AG04449 (cell line): Measurements from ENCODE around the gene USB1.

ENCODE experiments used
- CTCF ChIA-PET: fragments of 350-600 bp; formaldehyde crosslinking; extraction: SDS; loops from one replicate; lab custom pipeline; 2021; ENCODE audit warnings: antibody characterized with exemption; lab: Yijun Ruan, JAX
- POLR2A ChIA-PET: fragments of 400-600, 350-600 bp; formaldehyde crosslinking; extraction: SDS; loops from one replicate; lab custom pipeline; 2020; ENCODE audit warnings: antibody characterized with exemption, inconsistent platforms; lab: Yijun Ruan, JAX
- DNase-seq: peaks from one replicate; pipeline ENCODE4 v3.0.0-alpha.2; 2010; ENCODE audit warnings: low read depth, low spot score
- H3K4me3 ChIP-seq: 2 replicates; pipeline ENCODE4 v1.5.1; 2011; ENCODE audit warnings: low read depth, mild to moderate bottlenecking, control low read depth, low read length
- TF ChIP-seq, protein P1 (sequence below): IDR thresholded peaks from one replicate; pipeline ENCODE4 v1.5.1; 2011; ENCODE audit warnings: mild to moderate bottlenecking, moderate library complexity, low read length, control low read depth, inconsistent platforms; ENCODE audit not compliant: insufficient read depth; ENCODE audit errors: missing control alignments

Gene USB1

DNA sequence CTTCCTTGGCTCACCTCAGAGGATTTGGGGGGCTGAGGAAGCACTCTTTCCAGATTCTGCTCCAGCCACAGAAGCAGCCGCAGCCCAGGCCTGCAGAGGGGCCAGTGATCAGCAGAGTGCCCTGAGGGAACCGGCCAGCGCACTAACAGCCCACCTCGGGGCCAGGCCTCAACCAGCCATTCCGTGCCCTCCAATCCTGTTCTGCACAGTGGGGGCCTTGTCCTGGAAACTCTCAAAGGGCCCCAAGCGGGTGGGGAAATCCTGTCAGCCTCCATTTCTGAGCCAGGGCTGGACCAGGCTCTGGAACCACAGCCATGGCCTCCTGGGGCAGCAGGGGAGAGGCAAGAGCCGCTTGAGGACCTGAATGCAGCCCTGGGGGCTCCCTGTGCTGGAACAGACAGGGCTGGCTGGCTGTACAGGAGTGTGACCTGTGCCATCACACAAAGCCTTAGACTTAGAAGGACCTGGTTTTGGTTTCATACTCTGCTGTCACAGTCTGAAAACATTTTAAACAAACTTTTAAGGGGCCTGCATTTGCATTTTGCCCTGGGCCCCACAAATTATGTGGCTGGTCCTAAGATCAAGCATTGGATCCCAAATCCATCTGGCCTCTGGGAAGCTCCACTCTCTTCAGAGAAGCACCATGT, 40.3 kb upstream of the USB1 start:
- TF ChIP-seq, protein P1, sequence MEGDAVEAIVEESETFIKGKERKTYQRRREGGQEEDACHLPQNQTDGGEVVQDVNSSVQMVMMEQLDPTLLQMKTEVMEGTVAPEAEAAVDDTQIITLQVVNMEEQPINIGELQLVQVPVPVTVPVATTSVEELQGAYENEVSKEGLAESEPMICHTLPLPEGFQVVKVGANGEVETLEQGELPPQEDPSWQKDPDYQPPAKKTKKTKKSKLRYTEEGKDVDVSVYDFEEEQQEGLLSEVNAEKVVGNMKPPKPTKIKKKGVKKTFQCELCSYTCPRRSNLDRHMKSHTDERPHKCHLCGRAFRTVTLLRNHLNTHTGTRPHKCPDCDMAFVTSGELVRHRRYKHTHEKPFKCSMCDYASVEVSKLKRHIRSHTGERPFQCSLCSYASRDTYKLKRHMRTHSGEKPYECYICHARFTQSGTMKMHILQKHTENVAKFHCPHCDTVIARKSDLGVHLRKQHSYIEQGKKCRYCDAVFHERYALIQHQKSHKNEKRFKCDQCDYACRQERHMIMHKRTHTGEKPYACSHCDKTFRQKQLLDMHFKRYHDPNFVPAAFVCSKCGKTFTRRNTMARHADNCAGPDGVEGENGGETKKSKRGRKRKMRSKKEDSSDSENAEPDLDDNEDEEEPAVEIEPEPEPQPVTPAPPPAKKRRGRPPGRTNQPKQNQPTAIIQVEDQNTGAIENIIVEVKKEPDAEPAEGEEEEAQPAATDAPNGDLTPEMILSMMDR: no peak
- no peak for DNase-seq
- POLR2A ChIA-PET: no interaction called here
- no peak overlapping the region for H3K4me3 ChIP-seq
- CTCF ChIA-PET: interaction anchor here (0.6 kb wide), 1 partner anchor 1334 kb away, joined by 3 read pairs; no protein-coding TSS in a partner anchor

DNA sequence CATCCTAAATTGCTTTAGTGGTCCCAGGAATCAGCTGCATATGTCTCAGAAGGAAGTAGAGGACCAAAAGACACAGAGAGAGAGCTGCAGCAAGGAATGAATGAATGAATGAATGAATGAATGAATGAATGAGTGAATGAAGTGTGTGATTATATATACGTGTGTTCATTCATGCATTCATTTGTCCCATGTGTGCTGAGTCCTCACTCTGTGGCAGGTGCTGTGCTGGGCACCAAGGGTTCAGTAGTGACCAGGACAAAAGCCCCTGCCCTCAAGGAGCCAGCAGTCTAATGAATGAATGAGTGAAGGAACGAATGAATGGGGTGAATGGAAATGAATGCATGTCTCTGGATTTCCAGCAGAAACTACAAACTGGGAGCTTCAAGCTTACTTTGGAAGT, 39.7 kb upstream of the USB1 start:
- POLR2A ChIA-PET: no interaction called here
- no peak for DNase-seq
- TF ChIP-seq, protein P1: no peak
- H3K4me3 ChIP-seq: no peak overlapping the region
- CTCF ChIA-PET: no interaction called here

DNA sequence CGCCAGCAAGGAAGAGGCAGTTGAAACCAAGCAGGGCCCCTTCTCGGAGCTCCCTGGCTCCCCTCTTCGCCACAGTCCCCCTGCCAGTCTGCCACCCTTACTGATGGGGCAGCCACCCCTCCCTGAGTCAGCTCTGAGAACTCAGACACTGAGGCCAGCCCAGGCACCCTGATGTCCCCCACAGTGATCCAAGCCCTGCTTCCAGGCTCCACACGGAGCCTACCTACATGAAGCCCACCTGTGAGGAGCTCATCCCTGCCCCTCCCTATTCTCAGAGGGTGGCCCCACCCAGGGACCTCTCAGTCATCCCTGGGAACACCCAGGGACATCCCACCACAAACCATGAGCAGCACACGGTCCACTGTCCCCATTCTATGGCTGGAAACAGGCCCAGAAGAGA, 39.2 kb upstream of the USB1 start:
- POLR2A ChIA-PET: no interaction called here
- TF ChIP-seq, protein P1: no peak
- no peak overlapping the region for H3K4me3 ChIP-seq
- CTCF ChIA-PET: no interaction called here
- DNase-seq: no peak

DNA sequence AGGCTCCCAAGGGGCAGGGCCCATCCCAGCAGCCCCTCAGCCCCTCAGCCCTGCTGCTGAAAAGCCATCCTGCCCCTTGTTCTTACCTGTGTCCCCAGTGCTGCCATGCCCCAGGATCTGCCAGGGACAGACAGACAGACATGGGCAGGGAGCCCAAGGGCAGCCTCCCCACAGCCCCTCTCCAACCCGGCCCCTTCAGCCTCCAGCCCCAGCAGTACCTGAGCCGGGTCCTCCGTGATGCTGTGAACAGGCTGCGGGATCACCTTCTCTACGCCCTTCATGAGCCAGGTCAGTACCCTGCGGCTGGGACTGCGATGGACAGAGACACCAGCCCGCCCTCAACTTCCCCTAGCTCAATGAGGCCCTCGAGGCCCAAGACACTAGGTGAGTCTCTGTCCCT, 38.5 kb upstream of the USB1 start:
- DNase-seq: no peak
- no peak overlapping the region for H3K4me3 ChIP-seq
- ChIA-PET POLR2A (no interaction called here), CTCF (no interaction called here)
- TF ChIP-seq, protein P1: no peak

DNA sequence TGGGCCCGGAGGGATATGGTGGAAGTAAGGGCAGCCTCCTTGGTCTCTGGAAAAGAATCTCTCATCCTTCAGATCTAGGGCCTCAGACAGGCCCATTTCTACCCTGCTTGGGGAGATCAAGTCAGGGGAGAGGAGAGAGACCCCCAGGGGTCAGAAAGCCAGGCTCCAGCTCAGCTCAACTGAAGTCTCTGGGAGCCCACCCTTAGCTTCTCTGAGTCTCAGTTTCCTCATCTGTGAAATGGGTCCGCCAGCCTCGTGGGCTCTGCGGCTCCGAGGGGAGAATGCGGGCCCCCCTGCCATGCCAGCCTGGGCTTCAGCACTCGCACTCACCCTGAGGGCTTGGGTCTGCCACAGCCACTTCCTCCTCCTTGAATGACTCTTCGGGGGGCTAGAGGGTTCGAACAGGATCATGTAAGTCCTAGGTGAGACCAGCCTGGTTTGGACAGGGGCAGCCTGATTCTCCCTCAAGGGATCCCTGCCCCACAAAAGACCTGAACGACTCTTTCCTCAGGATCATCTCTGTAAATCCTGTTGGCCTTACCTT, 37.0 kb upstream of the USB1 start:
- DNase-seq: no peak
- ChIA-PET POLR2A (no interaction called here), CTCF (no interaction called here)
- TF ChIP-seq, protein P1: no peak
- no peak overlapping the region for H3K4me3 ChIP-seq

DNA sequence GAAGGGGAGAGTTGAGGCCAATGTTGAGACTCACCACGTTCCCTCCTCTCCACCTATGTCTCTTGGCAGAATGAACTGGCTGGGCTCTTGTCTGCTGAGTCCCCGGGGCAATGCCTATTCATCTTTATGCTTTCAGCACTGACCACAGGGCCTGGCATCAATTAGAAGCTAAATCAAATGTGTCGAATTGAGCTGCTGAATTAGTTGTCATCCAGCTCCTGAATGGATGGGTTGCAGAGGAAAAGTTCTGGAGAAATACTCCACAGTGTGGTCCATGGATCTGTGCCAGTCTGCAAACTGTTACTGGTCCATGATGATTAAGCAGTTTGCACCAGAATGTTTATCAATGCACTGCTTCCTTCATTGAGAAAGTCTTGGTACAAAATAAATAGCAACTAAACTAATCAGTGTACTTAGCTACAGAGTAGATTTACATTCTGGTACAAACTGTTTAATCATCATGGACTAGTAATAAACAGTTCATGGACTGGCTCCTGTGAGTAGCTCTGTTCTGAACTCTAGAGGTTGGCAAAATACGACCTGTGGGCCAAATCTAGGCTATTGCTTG, 34.9 kb upstream of the USB1 start:
- H3K4me3 ChIP-seq: no peak overlapping the region
- TF ChIP-seq, protein P1: no peak
- POLR2A ChIA-PET: no interaction called here
- DNase-seq: no peak
- CTCF ChIA-PET: interaction anchor here (1.0 kb wide), 1 partner anchor 10 kb away, joined by 3 read pairs; a partner anchor contains a TSS
